Measurements from ENCODE around the gene TAF11L7.
"Not testable (repeated sequence)": the region's sequence is repeated elsewhere in the genome, so short reads cannot be mapped to it uniquely, and the experiment has no call there.

Gene TAF11L7

GRCh38 chr5:17585658-17586057 lies at the start of gene TAF11L7:
TSS of gene TAF11L7 (minus strand) at chr5:17585758.
- DNase-seq (ENCODE audit: low spot score) = not testable (repeated sequence)

- DNase-seq (ENCODE audit: low spot score) = no peak
Observed at GRCh38 chr5:17634160-17634559, 48.6 kb upstream of the TAF11L7 start, which contains the start of gene TAF11L14. TSS of gene TAF11L14 (plus strand) at chr5:17634460.

GRCh38 chr5:17631788-17632187 lies 46.2 kb upstream of the TAF11L7 start, which contains the start of gene TAF11L13:
TSS of gene TAF11L13 (plus strand) at chr5:17632088.
- not testable (repeated sequence) for DNase-seq (ENCODE audit: low spot score)

DNA sequence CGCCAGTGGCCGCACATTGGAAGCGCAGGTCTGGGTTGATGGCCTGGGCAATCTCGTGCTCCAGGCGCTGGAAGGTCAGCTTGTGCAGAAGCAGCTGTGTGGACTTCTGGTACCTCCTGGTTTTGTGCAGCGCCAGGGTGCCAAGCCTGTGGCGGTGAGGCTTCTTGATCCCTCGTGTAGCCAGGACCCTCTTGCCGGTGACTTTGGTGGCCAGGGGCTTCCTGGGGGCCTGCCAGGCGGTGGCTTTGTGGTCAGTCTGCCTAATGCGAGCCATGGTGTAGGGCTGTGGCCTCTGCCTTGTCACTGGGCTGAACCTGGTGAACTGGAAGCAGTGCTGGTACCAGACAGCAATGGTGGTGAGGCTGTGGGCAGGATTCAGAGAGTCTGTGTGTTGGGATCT lies 40.1 kb upstream of the TAF11L7 start:
- no peak for DNase-seq (ENCODE audit: low spot score)

- no peak for DNase-seq (ENCODE audit: low spot score)
Observed at GRCh38 chr5:17620627-17621026, 35.1 kb upstream of the TAF11L7 start.

DNA sequence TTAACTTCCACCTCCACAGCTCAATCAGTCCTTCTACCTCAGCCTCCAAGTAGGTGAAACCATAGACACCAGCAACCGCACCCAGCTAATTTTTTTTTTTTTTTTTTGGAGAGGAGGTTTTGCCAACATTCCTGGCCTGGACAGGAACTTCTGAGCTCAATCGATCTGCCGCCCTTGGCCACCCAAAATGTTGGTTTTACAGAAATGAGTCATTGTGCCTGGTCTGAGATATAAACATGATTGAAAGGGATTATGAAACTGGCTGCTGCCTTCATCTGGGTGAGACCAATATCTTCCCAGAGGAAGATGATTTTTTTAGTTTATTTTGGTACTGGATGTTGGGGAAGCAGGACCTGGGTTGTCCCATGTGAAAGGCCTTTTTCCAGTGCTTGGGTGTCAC lies 33.8 kb upstream of the TAF11L7 start:
- no peak for DNase-seq (ENCODE audit: low spot score)

DNA sequence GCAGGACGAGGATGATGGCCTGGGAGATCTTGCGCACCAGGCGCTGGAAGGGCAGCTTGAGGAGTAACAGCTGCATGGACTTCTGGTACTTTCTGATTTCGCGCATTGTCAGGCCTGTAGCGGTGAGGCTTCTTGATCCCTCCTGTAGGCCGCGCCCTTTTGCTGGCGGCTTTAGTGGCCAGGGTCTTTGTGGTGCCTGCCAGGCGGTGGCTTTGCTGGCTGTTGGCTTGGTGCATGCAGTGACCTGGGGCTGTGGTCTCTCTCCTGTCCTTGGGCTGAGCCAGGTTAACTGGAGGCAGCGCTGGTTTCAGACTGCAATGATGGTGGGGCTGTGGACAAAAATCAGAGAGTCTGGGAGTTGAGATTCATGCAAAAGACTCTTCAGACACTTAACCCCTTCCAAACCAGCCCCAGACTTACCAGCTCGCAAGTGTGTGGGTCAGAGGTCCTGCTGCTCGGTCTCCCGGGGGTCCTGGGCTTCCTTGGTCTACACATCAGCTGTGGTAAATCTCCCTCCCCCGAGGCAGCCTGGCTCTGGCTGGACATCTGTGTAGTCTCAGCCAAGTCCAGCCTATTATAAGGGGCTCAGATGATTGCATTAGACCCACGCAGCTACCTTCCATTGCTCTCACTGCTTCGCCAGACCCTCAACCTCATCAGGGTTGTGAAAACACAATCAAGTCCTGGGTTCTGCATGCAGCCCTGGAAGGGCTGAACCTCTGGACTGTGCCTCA lies 29.5 kb upstream of the TAF11L7 start:
- no peak for DNase-seq (ENCODE audit: low spot score)

DNA sequence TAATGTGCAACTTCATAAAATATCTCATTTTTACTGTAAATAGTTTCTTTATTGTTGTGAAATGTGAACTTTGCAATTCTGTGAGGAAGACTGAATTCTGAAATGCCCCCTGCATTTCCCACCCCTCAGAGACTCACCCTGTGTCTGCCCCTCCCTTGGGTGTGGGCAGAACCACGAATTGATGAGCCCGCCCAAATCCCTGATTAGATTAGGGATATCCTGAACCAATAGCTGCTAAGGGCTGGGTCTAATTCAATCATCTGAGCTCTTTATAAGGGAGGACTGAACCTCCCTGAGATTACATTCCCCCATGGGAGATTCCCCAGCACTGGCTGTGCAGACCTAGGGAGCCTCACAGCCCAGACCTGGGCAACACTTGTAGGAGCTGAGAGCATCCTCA lies 24.5 kb upstream of the TAF11L7 start, which contains the start of gene TAF11L12:
Gene TAF11L12, plus strand, starts transcription at position 301 of the 400 bp plus-strand sequence.
- DNase-seq (ENCODE audit: low spot score) = not testable (repeated sequence)

DNA sequence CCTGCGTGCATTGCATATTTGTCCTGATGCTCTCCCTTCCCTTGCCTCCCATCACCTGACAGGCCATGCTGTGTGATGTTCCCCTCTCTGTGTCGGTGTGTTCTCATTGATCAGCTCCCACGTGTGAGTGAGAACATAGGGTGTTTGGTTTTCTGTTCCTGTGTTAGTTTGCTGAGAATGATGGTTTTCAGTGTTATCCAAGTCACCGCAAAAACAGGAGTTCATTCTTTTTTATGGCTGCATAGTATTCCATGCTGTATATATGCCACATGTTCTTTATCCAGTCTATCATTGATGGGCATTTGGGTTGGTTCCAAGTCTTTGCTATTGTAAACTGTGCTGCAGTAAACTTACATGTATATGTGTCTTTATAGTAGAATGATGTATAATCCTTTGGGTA lies 21.9 kb upstream of the TAF11L7 start:
- not testable (repeated sequence) for DNase-seq (ENCODE audit: low spot score)

DNA sequence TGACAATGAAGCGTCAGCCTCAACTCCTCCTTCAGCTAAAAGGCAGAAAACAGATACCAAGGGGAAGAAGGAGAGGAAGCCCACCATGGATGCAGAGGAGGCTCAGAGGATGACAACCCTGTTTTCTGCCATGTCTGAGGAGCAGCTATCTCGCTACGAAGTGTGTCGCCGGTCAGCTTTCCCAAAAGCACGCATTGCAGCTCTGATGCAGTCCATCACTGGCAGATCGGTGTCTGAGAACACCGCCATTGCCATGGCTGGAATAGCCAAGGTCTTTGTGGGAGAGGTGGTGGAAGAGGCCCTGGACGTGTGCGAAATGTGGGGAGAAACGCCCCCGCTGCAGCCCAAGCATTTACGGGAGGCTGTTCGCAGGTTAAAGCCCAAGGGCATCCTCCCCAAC lies 19.4 kb upstream of the TAF11L7 start:
- DNase-seq (ENCODE audit: low spot score) = no peak

- not testable (repeated sequence) for DNase-seq (ENCODE audit: low spot score)
Observed at GRCh38 chr5:17603880-17604279, 18.3 kb upstream of the TAF11L7 start, which contains the start of gene TAF11L11. TSS of gene TAF11L11 (plus strand) at chr5:17604183.

GRCh38 chr5:17597728-17598127 lies 12.2 kb upstream of the TAF11L7 start, which contains the start of gene TAF11L10:
TSS of gene TAF11L10 (minus strand) at chr5:17597828.
- not testable (repeated sequence) for DNase-seq (ENCODE audit: low spot score)

DNA sequence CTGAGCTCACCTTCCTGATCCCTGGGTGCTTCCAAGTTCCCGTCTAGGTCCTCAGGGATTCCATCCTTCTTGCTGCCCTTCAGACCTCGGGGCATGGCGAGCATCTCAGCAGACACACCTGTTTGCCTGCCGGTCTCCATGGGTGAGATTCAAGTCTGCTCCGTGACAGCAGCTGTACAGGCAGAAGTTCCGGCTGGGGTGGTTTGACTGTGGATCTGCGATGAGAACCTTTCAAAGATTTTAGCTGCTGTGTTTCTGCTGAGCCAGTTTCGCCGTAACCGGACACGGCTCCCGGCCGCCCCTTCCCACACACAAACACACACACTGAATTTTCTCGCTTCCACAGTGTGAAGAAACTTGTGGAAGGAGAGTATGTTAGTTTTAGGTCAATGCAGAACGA lies 8.7 kb upstream of the TAF11L7 start, which contains the start of gene TAF11L9:
Gene TAF11L9, minus strand, starts transcription at position 140 of the 400 bp plus-strand sequence.
- not testable (repeated sequence) for DNase-seq (ENCODE audit: low spot score)

- not testable (repeated sequence) for DNase-seq (ENCODE audit: low spot score)
Observed at GRCh38 chr5:17590860-17591259, 5.3 kb upstream of the TAF11L7 start, which contains the start of gene TAF11L8. TSS of gene TAF11L8 (minus strand) at chr5:17590960.
